22Rv1 (cell line): Measurements from ENCODE around the gene YAP1.
A peak's percentile ranks its signal among the peaks of the same experiment; 100 is the strongest.

Experiments used
- H3K27ac ChIP-seq: fragments of 450-650 bp; 2 replicates; pipeline ENCODE4 v1.5.1; 2017
- ZFX ChIP-seq: fragments of 450-650 bp; IDR thresholded peaks from 2 replicates; pipeline ENCODE4 v1.6.1; 2017; ENCODE audit warnings: antibody characterized with exemption, borderline replicate concordance
- TF ChIP-seq, protein P1 (sequence below): fragments of 450-650 bp; IDR thresholded peaks from 2 replicates; pipeline ENCODE4 v1.5.1; 2017; ENCODE audit warnings: mild to moderate bottlenecking

The YAP1 gene

DNA sequence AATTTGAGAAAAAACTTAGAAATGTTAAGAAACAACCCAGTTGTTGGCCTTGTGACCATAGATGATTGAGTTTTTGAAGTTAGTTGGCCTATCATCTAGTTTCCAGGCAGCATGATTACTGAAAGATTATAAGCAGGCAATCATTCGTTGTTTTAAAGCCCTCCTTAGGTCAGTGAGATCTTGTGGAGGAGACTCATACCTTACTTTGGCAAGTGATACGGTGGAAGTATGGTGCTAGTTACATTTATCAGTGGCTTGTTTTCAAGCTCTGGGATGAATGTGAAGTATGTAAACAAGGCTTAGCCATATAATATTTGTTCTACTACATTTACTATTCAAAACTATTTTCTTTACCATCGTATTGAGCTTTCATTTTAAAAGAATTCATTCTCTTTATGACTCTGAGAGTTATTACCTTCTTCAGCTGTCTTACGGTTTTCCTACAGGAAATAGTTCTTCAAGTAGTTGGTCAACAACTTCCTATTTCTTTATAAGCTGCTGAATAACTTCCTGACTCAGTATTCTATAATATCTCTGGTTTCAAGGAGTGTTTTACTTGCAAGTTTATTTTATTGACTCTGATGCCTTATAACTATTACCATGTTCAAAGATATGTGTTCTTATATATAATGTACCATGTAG, 7.3 kb downstream of the YAP1 start:
- H3K27ac ChIP-seq: no peak overlapping the region
- TF ChIP-seq, protein P1, sequence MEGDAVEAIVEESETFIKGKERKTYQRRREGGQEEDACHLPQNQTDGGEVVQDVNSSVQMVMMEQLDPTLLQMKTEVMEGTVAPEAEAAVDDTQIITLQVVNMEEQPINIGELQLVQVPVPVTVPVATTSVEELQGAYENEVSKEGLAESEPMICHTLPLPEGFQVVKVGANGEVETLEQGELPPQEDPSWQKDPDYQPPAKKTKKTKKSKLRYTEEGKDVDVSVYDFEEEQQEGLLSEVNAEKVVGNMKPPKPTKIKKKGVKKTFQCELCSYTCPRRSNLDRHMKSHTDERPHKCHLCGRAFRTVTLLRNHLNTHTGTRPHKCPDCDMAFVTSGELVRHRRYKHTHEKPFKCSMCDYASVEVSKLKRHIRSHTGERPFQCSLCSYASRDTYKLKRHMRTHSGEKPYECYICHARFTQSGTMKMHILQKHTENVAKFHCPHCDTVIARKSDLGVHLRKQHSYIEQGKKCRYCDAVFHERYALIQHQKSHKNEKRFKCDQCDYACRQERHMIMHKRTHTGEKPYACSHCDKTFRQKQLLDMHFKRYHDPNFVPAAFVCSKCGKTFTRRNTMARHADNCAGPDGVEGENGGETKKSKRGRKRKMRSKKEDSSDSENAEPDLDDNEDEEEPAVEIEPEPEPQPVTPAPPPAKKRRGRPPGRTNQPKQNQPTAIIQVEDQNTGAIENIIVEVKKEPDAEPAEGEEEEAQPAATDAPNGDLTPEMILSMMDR: no peak
- no peak for TF ChIP-seq ZFX

DNA sequence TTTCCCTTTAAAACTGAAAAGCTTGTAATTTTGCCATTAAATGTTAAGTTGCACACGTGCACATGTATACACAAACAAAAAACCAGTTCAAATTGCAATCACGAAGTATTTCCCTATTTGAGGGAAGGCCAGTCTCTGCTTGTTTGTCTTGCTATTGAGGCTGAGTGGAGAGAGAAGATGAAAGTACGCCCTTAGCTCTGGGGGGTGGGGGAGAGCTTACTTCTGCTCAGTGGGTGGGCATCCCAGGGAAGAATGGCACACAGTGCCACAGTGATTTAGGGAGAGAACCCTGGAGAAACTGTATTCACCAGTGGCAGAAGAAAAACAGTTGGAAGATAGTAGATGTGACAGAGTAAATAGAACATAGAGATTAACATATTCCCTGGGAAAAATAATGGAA, 8.7 kb downstream of the YAP1 start:
- TF ChIP-seq, protein P1: no peak
- TF ChIP-seq ZFX: no peak
- no peak overlapping the region for H3K27ac ChIP-seq

DNA sequence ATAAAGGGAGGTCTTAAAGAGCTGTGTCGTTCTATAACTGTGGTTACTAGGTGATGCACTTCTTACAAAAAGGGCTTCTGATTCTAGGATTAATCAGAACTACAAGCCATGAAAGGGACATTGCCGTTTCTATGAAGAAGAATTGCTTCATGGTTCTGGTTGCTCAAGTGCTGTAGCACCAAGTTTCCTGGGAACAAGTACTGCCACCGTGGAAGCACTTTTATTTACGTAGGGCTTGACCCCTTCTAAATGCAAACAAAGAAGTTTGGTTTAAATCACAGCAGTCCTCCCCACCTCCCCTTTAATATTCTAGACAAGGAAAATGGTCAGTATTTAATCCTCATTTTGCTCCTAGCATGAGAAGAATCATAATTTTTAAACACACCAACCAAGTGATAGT, 9.8 kb downstream of the YAP1 start:
- TF ChIP-seq, protein P1: no peak
- TF ChIP-seq ZFX: no peak
- peak overlapping the region; percentile 25 for H3K27ac ChIP-seq

DNA sequence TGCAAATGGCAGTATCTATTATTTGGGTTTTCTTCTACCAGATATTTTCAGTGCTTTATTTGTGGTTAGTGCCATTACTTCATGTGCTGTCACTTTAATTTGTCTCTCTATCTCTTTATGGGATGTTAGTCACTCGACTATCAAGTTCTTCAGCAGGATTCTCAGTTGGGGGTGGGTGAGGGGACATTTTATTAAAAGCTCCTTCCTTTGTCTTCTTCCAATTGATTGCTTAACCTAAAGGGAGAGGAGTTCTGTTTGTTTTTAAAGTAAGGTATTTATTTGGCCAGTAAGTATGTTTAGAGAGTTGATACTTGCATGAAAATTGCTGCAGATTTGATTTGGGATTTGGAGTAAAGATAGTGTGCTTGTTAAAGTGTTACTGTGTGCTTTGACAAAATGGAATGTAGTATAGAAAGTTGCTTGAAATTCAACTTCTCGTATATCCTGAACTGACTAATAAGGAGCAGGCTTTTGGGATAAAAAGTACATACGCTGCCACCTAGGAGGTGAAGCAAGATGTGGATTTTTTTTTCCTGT, 10.3 kb downstream of the YAP1 start:
- TF ChIP-seq, protein P1: no peak
- no peak for TF ChIP-seq ZFX
- peak overlapping the region; percentile 25 for H3K27ac ChIP-seq

DNA sequence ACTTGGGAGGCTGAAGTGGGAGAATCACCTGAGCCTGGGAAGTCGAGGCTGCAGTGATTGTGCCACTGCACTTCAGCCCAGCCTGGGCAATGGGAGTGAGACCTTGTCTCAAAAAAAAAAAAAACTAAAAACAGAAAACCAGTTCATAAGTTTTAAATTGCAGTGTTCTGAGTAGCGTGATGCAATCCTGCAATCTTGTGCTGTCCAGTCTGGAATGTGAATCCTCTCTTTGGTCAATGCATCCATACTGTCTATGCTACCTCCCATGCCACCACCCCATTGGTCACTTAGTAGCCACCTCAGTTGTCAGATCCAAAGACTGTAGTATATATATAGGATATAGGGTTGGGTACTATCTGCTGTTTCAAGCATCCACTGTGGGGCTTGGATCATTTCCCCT, 11.1 kb downstream of the YAP1 start:
- H3K27ac ChIP-seq: 0 out of 2 replicates have a peak overlapping the region, but pooled peaks have one; percentile 25
- TF ChIP-seq, protein P1: no peak
- TF ChIP-seq ZFX: no peak

DNA sequence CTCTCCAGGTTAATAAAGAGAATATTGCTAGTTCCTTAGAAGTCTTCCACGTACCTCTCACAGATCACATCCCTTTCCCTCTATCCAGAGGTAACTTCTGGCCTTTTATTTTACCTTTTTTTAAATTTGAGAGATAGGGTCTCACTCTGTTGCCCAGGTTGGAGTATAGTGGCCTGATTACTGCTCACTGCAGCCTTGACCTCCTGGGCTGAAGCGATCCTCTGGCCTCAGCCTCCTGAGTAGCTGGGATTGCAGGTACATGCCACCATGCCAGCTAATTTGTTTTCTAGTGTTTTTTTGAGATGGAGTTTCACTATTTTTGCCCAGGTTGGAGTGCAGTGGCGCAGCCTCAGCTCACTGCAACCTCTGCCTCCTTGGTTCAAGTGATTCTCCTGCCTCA, 24.4 kb downstream of the YAP1 start:
- TF ChIP-seq ZFX: no peak
- TF ChIP-seq, protein P1: no peak
- no peak overlapping the region for H3K27ac ChIP-seq

DNA sequence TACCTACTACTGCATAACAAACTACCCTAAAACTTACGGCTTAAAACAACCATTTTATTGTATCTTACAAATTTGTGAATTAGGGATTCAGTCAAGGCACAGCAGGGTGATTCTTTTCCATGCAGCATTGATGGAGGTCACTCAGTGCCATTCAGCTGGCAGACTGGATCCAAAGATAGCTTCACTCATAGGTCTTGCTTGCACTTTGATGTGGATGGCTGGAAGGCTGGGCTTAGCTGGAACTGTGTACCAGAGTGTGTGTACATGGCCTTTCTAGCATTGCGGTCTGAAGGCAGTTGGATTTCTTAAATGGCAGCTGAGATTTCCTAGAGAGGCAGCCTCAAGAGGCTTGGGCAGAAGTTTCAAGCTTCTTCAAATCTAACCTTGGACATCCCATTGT, 25.0 kb downstream of the YAP1 start:
- TF ChIP-seq, protein P1: no peak
- TF ChIP-seq ZFX: no peak
- no peak overlapping the region for H3K27ac ChIP-seq
